NCI-H1694 treated with DMSO at 0.1 percent for 48 hours (cell line): ENCODE measurements around the gene TMEM127.
"Not testable (repeated sequence)": the region's sequence is repeated elsewhere in the genome, so short reads cannot be mapped to it uniquely, and the experiment has no call there.

Source experiments
- DNase-seq: peaks from one replicate; lab custom pipeline; 2025; lab: John Stamatoyannopoulos, UW

TMEM127 gene, protein sequence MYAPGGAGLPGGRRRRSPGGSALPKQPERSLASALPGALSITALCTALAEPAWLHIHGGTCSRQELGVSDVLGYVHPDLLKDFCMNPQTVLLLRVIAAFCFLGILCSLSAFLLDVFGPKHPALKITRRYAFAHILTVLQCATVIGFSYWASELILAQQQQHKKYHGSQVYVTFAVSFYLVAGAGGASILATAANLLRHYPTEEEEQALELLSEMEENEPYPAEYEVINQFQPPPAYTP

GRCh38 chr2:96265840-96266679 lies at the start of gene TMEM127, which contains the start of gene CIAO1:
Gene TMEM127 (minus strand): TSS chr2:96265997. CDS start chr2:96265381, 616 bp downstream.
Gene CIAO1 (plus strand): TSS chr2:96266225. CDS start chr2:96266351, 126 bp downstream.
- DNase-seq, result peak; percentile 96

DNA sequence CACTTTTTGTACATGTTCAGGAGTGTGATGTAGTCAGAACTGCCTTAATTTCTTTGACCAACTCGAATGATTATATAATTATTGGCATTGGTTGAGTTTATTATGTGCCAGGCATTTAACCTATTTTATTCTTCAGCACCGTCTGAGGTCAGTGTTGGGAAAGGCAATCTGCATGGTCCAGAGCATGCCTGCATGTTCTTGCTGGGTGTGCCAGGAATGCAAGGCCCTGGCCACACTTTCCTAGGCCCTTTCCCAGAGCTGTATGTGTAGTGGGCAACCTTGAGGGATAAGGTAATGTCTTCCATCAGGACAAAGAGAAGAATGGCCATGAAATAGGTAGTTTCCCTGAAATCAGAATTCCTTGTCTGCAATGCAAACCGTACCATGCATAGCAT lies 49.2 kb upstream of the TMEM127 start:
- DNase-seq, result no peak

GRCh38 chr2:96308248-96308647 lies 42.5 kb upstream of the TMEM127 start:
- no peak for DNase-seq

DNA sequence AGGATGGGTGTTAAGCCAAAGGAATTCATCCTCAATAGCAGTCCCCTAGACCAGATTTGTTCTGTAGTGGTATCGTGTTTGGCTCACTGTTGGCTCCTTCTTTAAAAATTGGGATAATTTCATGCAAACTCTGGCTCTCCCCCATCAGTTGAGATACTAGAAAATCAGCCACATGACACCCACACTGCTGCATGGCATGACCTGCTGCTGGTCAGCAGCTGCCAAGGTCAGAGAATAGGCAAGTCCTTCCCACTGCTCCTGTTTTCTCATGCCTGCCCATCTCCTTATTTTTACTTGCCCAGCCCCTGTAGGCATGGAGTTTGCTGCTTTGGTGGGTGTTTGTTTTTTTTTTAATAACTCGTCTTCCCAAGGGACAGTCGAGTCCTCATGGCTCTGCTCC lies 40.6 kb upstream of the TMEM127 start:
- DNase-seq, result no peak

DNA sequence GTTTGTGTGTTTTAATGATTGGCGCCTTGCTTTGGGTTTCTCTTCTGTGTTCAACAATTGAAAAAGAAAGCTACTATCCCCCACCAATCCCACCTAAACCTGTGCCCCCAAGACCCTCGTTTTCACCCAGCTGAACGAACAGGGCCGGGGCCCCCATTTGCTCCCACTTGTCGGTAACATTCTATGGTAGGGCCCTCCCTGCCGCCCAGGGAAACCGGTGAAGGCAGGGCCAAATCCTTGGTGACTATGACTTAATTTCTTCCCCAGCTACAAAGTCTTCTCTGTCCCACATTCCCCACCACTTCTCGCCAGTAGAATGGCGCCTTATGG lies 40.1 kb upstream of the TMEM127 start:
- no peak for DNase-seq

DNA sequence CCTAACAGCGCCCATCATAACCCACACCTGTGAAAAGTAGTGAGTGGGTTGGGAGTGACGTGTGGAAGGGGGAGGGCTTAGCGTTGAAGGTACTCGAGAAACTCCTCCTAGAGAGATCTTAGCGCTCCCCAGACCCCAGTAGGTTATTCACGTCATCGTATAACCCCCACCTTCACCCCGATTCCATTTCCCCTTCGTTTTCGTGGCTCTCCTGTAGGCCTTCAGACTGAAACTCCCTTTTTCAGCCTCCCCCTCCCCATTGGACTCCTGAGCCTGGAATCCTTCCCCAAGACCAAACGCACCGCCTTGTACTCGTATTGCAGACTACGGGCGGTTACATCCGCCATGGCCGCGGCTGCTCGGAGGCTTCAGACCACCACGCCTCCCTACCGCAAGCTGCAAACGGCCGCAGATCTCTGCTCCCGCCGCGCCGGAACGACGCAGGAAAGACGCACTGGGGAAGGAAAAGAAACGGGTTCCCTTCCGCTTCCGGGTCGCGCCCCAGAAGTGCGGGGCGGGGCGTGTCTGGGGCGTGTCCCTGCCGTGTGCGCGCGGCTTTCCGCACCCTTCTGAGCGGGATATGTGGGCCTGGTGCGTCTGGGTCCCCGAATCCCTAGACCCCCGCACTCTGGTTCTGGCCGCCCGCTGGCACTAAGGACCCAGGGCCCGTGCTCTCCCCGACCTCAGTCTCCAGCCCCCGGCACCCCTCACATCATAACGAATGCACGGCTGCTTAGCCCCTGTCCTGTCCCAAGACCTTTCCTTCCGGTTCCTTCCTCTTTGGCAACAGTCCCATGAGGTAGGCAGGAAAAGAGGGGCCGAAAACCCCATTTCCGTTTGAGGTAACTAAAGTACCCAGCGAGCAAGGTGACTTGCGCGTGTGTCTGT lies 39.5 kb upstream of the TMEM127 start, which contains the start of gene SNRNP200:
TSS of gene SNRNP200 (minus strand) at position 456 of the 888 bp plus-strand sequence. CDS start at position 347, 109 bp downstream.
- peak; percentile 81 for DNase-seq

GRCh38 chr2:96304606-96305005 lies 38.8 kb upstream of the TMEM127 start:
- DNase-seq, result no peak

DNA sequence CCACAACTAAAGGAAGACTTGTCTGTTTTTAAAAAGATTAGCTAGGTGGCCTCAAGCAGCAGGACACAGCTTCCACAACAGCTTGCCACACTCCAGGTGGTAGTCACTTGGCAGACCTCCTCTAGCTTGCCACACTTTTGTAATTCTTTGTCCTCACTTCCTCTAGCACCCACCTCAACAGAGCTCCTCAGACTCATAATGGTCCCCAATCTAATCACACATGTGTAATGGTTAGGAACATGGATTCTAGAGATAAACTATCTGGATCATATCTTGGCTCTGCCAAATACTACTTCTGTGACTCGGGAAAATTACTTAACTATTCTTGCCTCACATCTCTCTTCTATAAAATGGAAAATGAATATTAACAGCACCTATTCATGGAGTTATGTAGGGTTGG lies 36.1 kb upstream of the TMEM127 start:
- DNase-seq, result no peak

DNA sequence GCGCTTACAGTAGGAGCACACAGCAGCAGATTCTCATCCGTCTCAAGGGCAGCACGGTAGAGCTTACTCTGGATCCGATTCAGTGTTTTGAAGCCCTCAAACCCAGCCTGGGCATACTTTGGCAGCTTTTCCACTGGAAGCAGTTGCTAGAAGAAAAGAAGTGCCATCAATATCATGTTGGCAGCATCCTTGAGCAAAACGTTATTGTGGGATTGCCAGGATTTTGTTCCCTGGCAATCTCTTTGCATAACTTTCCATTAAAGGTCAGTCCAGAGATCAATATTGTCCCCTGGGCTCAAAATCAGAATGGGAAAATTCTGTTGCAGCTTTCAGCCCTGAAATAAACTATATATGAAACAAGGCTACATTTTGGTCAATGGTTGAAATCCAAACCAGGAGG lies 31.1 kb upstream of the TMEM127 start:
- DNase-seq, result no peak

GRCh38 chr2:96294271-96294670 lies 28.5 kb upstream of the TMEM127 start:
- not testable (repeated sequence) for DNase-seq

GRCh38 chr2:96291751-96292150 lies 26.0 kb upstream of the TMEM127 start:
- DNase-seq, result no peak

DNA sequence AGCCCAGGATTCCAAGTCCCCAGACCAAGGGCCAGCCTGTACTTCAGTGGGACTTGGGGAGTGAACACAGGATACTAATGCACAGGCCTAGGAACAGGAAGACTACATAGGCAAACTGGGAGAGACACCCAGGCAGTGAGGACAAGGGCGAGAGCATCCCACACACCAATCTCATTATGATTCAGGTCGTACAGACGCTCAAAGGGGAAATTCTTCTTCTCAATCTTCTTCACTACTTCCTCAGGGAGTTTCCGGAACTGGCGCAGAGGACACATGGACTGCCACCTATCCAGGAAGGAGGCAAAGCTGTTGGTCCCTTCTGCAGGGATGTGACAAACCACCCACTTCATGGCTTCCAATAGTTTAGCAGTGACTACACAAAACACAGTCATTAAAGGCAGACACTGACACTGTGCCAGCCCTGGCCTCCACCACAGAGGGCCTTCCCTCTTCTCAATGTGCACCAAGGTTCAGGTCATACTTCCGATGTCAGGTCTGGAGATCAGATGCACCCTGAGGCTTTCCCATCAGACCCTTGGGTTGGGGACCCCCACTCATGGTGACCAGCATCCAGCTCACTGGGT lies 21.6 kb upstream of the TMEM127 start:
- no peak for DNase-seq

DNA sequence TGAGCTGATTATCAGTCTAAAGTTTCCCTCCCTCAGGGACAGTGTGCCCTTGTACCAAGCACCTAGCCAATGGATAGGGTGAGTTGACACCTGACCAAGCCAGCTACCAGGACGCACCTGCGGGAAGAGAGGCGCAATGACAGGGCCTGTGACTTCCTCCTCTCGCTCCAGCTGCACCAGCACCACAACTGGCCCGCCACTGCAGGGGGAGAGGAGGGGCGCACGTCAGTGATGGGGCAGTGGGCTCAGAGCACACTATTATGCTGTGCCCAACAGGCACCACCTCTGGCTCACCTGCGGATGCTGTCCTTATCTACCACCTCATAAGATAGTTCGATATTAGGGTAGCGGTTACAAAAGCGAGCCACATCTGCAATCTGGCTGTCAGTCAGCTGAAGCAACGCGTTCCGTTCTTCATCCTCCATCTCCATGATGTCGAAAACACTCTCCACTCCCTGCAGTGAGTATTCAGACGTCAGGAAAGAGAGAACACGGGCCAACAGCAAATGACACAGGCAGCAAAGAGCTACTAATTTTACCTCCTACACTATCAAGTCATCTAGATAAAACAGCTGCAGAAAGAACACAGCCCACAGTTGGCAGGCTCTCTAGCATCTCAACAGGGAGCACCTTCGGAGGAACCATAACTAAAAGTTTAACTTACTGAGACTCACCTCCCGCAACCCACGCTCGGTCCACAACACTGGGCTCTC lies 11.1 kb upstream of the TMEM127 start:
- DNase-seq, result no peak

- DNase-seq, result no peak
Observed at GRCh38 chr2:96274355-96275056, 8.7 kb upstream of the TMEM127 start.

DNA sequence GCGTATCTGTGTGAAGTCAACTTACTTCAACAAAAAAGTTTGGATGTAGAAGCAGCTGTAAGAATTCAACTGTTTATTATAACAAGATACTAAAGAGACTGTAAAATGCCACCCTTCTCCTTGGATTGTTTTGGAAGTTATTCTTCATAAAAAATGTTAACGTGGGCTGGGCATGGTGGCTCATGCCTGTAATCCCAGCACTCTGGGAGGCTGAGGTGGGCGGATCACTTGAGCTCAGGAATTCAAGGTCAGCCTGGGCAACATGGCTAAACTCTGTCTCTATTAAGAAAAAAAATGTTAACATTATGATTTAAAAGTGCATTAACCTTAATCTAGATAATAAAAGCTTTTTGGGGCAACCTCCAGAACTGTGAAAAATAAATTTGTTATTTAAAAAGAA lies 8.0 kb upstream of the TMEM127 start:
- DNase-seq, result no peak

DNA sequence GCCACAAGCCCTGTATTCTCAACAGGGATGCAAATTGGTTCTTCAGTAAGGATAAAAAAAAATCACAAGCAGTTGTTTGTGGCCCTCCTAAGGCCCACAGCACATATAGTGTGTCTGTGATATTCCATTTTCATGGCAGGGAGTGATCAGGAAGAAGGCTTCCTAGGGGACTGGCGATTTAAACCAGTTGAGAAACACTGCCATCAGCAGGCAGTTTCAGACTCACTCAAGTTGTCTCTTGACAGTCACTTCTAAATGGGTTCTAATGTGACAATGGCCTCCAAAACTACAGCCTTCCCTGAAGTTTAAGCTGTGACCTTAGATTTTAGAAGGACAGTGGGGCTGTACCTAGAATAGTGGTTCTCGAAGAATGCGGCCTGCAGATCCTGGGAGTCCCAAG lies 6.2 kb upstream of the TMEM127 start:
- DNase-seq, result no peak

DNA sequence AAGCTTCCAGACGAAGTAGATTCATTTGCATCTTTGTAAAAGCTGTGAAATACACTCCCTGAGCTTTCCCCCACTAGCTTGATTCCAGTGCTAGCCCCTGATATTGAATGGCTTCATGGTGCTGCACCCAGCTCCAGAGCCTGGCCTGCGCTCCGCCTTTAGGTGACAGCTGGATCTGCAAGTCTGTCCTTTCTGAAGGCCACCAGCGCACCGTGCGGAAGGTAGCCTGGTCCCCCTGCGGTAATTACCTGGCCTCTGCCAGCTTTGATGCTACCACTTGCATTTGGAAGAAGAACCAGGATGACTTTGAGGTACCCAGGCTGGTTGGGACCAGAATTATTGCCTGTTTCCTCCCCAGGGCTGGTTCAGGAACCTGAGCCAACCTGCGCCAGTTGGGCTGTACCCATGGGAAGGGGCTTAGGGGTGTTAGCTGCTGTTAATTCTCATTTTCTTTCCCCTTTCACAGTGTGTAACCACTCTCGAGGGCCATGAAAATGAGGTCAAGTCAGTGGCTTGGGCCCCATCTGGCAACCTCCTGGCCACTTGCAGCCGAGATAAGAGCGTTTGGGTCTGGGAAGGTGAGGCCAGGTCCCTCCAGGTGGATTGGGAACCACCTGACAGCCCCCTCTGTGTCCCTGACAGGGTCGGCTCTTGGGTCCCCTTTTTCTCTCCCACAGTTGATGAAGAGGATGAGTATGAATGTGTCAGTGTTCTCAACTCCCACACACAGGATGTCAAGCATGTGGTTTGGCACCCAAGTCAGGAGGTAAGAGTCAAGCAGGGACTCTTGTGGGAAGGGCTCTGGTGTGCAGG lies 1.6 kb upstream of the TMEM127 start:
- no peak for DNase-seq

- no peak for DNase-seq
Observed at GRCh38 chr2:96265349-96265839, 403 bp downstream of the TMEM127 start.

- peak; percentile 8 for DNase-seq
Observed at GRCh38 chr2:96264656-96265348, 995 bp downstream of the TMEM127 start.
